GM12891 (cell line): ENCODE data around the gene MYO9B.

Experiments used
- PAX5 ChIP-seq: IDR thresholded peaks from 2 replicates; pipeline ENCODE4 v1.6.1; 2011; ENCODE audit warnings: low read length, moderate library complexity, mild to moderate bottlenecking; ENCODE audit not compliant: insufficient read depth, severe bottlenecking
- POLR2A ChIP-seq: IDR thresholded peaks from 2 replicates; pipeline ENCODE4 v1.6.1; 2011; ENCODE audit warnings: low read depth, low read length, control low read depth
- POLR2AphosphoS5 ChIP-seq: IDR thresholded peaks from 2 replicates; pipeline ENCODE4 v1.6.1; 2011; ENCODE audit warnings: low read depth, low read length, control low read depth
- POU2F2 ChIP-seq: IDR thresholded peaks from 2 replicates; pipeline ENCODE4 v1.6.1; 2011; ENCODE audit warnings: low read depth, mild to moderate bottlenecking, control low read depth, low read length, moderate library complexity
- SPI1 ChIP-seq: IDR thresholded peaks from 2 replicates; pipeline ENCODE4 v1.6.1; 2011; ENCODE audit warnings: low read depth, low read length, control low read depth
- TAF1 ChIP-seq: IDR thresholded peaks from 2 replicates; pipeline ENCODE4 v1.6.1; 2011; ENCODE audit warnings: low read depth, low read length, control low read depth

- TF ChIP-seq TAF1: no peak
- no peak for TF ChIP-seq POLR2A
- TF ChIP-seq POLR2AphosphoS5: no peak
- TF ChIP-seq POU2F2: no peak
- no peak for TF ChIP-seq SPI1
- no peak for TF ChIP-seq PAX5
Measured at GRCh38 chr19:17235971-17236777, 160.6 kb downstream of the MYO9B start.
